HCT116 (cell line): ENCODE results near the gene TCF19. TPM values are rescaled to one million over a fixed set of nuclear protein-coding genes. Genes with fewer than 3 reads are reported as not detected.

Source experiments
- ATAC-seq: fragments of 200-7000 bp; cut with Tn5 transposase; 2 replicates; pipeline ENCODE4 v1.9.1; 2020; ENCODE audit warnings: mild to moderate bottlenecking, moderate library complexity
- BruUV-seq: library from RNA; stranded (reverse); fragments of 400-500 nt; replicated peaks from 2 replicates; lab custom pipeline; 2021; lab: Mats Ljungman, UMichigan
- CTCF ChIA-PET: fragments of 300-600 bp; sonication (Branson Sonifier 250); formaldehyde crosslinking; loops from one replicate; lab custom pipeline; 2021; ENCODE audit warnings: antibody characterized with exemption; lab: Charles Lee
- POLR2A ChIA-PET: fragments of 300-600, 350-600 bp; sonication (Branson Sonifier 250); formaldehyde crosslinking; loops from one replicate; lab custom pipeline; 2021; ENCODE audit warnings: antibody characterized with exemption; lab: Charles Lee
- RAD21 ChIA-PET, 2 experiments: fragments of 300-600 bp; sonication (Branson Sonifier 250); formaldehyde crosslinking; loops; one replicate each; lab custom pipeline; 2023; ENCODE audit warnings: low total read pairs in 2 of 2; ENCODE audit not compliant: uncharacterized antibody in 2 of 2, unreplicated experiment in 2 of 2, low non-redundant PET in 1 of 2; lab: Charles Lee
- DNase-seq: peaks from one replicate; pipeline ENCODE4 v3.0.0-alpha.2; 2010; ENCODE audit warnings: low read depth, low spot score
- H2AFZ ChIP-seq: fragments of 200-600 bp; shearing (Covaris generic), sonication (generic); 2 replicates; pipeline ENCODE4 v1.6.1; 2017; ENCODE audit warnings: low read depth, mixed run types, mixed read lengths, antibody characterized with exemption, low read length; ENCODE audit not compliant: poor library complexity, severe bottlenecking
- H3K27ac ChIP-seq: 2 replicates; pipeline ENCODE4 v1.5.1; 2012; ENCODE audit warnings: low read depth, low read length
- H3K27me3 ChIP-seq: fragments of 200-600 bp; sonication (generic); 2 replicates; pipeline ENCODE4 v1.6.1; 2016; ENCODE audit warnings: mixed run types, low read length, mixed read lengths; ENCODE audit not compliant: insufficient read depth
- H3K36me3 ChIP-seq, 2 experiments: fragments of 200-500 bp in 1 of 2; fragments of 200-600 bp in 1 of 2; sonication (Bioruptor generic) in 1 of 2; sonication (generic) in 1 of 2; 2 replicates each; pipeline versions ENCODE4 v1.5.1 to v1.6.1; 2014 to 2016; ENCODE audit warnings: low read length in 2 of 2, inconsistent platforms in 1 of 2, mixed read lengths in 1 of 2, mixed run types in 1 of 2; ENCODE audit not compliant: insufficient read depth in 2 of 2, control insufficient read depth in 1 of 2
- H3K4me1 ChIP-seq, 2 experiments: fragments of 200-600 bp in 1 of 2; sonication (generic) in 1 of 2; 2 replicates each; pipeline versions ENCODE4 v1.5.1 to v1.6.1; 2012 to 2017; ENCODE audit warnings: low read length in 2 of 2, inconsistent platforms in 1 of 2, mild to moderate bottlenecking in 1 of 2, mixed read lengths in 1 of 2, mixed run types in 1 of 2, moderate library complexity in 1 of 2; ENCODE audit not compliant: insufficient read depth in 2 of 2, control insufficient read depth in 1 of 2
- H3K4me2 ChIP-seq: fragments of 200-600 bp; sonication (generic); 2 replicates; pipeline ENCODE4 v1.6.1; 2017; ENCODE audit warnings: mixed run types, low read length, mixed read lengths
- H3K4me3 ChIP-seq, 2 experiments: fragments of 200-600 bp in 1 of 2; sonication (generic) in 1 of 2; replicated peaks in 1 of 2; 2 replicates each; pipeline ENCODE4 v1.5.1; 2011 to 2016; ENCODE audit warnings: low read length in 2 of 2, control low read depth in 1 of 2, low read depth in 1 of 2, mild to moderate bottlenecking in 1 of 2, mixed read lengths in 1 of 2, mixed run types in 1 of 2
- H3K79me2 ChIP-seq: fragments of 200-600 bp; sonication (generic); 2 replicates; pipeline ENCODE4 v1.6.1; 2017; ENCODE audit warnings: mild to moderate bottlenecking, mixed run types, low read length, moderate library complexity, mixed read lengths; ENCODE audit not compliant: insufficient read depth
- H3K9ac ChIP-seq: fragments of 200-600 bp; sonication (generic); 2 replicates; pipeline ENCODE4 v1.6.1; 2016; ENCODE audit warnings: low read length, mixed read lengths
- H3K9me2 ChIP-seq: fragments of 200-600 bp; sonication (generic), shearing (Covaris generic); 2 replicates; pipeline ENCODE4 v1.6.1; 2017; ENCODE audit warnings: mixed run types, mild to moderate bottlenecking, moderate library complexity; ENCODE audit not compliant: insufficient read depth
- H3K9me3 ChIP-seq, 2 experiments: fragments of 200-500 bp in 1 of 2; fragments of 200-600 bp in 1 of 2; sonication (Bioruptor generic) in 1 of 2; sonication (generic) in 1 of 2; 2 replicates each; pipeline ENCODE4 v1.6.1; 2014 to 2017; ENCODE audit warnings: low read length in 2 of 2, mixed read lengths in 2 of 2, inconsistent platforms in 1 of 2, low read depth in 1 of 2, mild to moderate bottlenecking in 1 of 2, mixed run types in 1 of 2, moderate library complexity in 1 of 2; ENCODE audit not compliant: control insufficient read depth in 1 of 2, insufficient read depth in 1 of 2
- H4K20me1 ChIP-seq: fragments of 200-600 bp; sonication (generic), shearing (Covaris generic); 2 replicates; pipeline ENCODE4 v1.6.1; 2017; ENCODE audit warnings: mixed run types, mild to moderate bottlenecking, moderate library complexity; ENCODE audit not compliant: insufficient read depth
- CEBPB ChIP-seq: IDR thresholded peaks from 2 replicates; pipeline ENCODE4 v1.6.1; 2012; ENCODE audit warnings: low read depth
- EGR1 ChIP-seq: IDR thresholded peaks from 2 replicates; pipeline ENCODE4 v1.6.1; 2012; ENCODE audit warnings: low read depth
- ELF1 ChIP-seq: IDR thresholded peaks from 2 replicates; pipeline ENCODE4 v1.6.1; 2012; ENCODE audit warnings: low read depth, borderline replicate concordance
- EZH2 ChIP-seq: fragments of 200-600 bp; sonication (generic); IDR thresholded peaks from 2 replicates; pipeline ENCODE4 v1.6.1; 2017; ENCODE audit warnings: antibody characterized with exemption, mixed run types
- EZH2phosphoT487 ChIP-seq: fragments of 200-600 bp; IDR thresholded peaks from 2 replicates; pipeline ENCODE4 v1.6.1; 2018; ENCODE audit warnings: antibody characterized with exemption, borderline replicate concordance
- JUND ChIP-seq: IDR thresholded peaks from 2 replicates; pipeline ENCODE4 v1.6.1; 2012
- POLR2A ChIP-seq: IDR thresholded peaks from 2 replicates; pipeline ENCODE4 v1.7.0; 2011; ENCODE audit warnings: borderline replicate concordance; ENCODE audit not compliant: insufficient read depth, insufficient read length; ENCODE audit errors: extremely low read depth
- POLR2AphosphoS5 ChIP-seq: IDR thresholded peaks from 2 replicates; pipeline ENCODE4 v1.6.1; 2011; ENCODE audit warnings: mild to moderate bottlenecking, low read depth, low read length, moderate library complexity
- RAD21 ChIP-seq: IDR thresholded peaks from 2 replicates; pipeline ENCODE4 v1.6.1; 2012; ENCODE audit warnings: low read depth, mild to moderate bottlenecking
- SIN3A ChIP-seq: IDR thresholded peaks from 2 replicates; pipeline ENCODE4 v1.6.1; 2012; ENCODE audit warnings: low read depth
- SP1 ChIP-seq: IDR thresholded peaks from 2 replicates; pipeline ENCODE4 v1.6.1; 2012; ENCODE audit warnings: low read depth
- SRF ChIP-seq: IDR thresholded peaks from 2 replicates; pipeline ENCODE4 v1.6.1; 2012; ENCODE audit warnings: low read depth
- TCF7L2 ChIP-seq: IDR thresholded peaks from 2 replicates; pipeline ENCODE4 v1.7.0; 2011; ENCODE audit warnings: borderline replicate concordance, inconsistent platforms; ENCODE audit not compliant: insufficient read depth, insufficient read length; ENCODE audit errors: extremely low read depth
- YY1 ChIP-seq: IDR thresholded peaks from 2 replicates; pipeline ENCODE4 v1.6.1; 2011; ENCODE audit warnings: low read length, low read depth, moderate library complexity, mild to moderate bottlenecking; ENCODE audit not compliant: insufficient replicate concordance; ENCODE audit errors: extremely low read depth
- ZFX ChIP-seq: fragments of 450-650 bp; IDR thresholded peaks from 2 replicates; pipeline ENCODE4 v1.6.1; 2017
- ZNF274 ChIP-seq: fragments of 200-500 bp; sonication (Bioruptor generic); IDR thresholded peaks from 2 replicates; pipeline ENCODE4 v1.6.1; 2014; ENCODE audit warnings: mild to moderate bottlenecking, low read depth, low read length, inconsistent platforms
- intact Hi-C: fragments of 100-400 bp; cut with micrococcal nuclease; formaldehyde crosslinking; loops from 2 replicates; pipeline ENCODE4 v1.10.0; 2022
- total RNA-seq: library from RNA; stranded (reverse); gene quantifications from one replicate; pipeline ENCODE4 v1.2.1, GENCODE V29; 2021; ENCODE audit not compliant: unreplicated experiment
- TF ChIP-seq, protein P1 (sequence below): IDR thresholded peaks from 2 replicates; pipeline ENCODE4 v1.6.1; 2012
- TF ChIP-seq, protein P2 (sequence below): IDR thresholded peaks from 2 replicates; pipeline ENCODE4 v1.6.1; 2012; ENCODE audit warnings: low read depth
- TF ChIP-seq, protein P3 (sequence below), 3 experiments: fragments of 200-600 bp in 1 of 3; sonication (generic) in 1 of 3; IDR thresholded peaks in 2 of 3; conservative IDR thresholded peaks in 1 of 3; 2 replicates each; pipeline ENCODE4 v1.5.1; 2012 to 2017; ENCODE audit warnings: low read depth in 2 of 3, low read length in 2 of 3, antibody characterized with exemption in 1 of 3, borderline replicate concordance in 1 of 3, control low read depth in 1 of 3, mild to moderate bottlenecking in 1 of 3, mixed read lengths in 1 of 3, mixed run types in 1 of 3, moderate library complexity in 1 of 3; ENCODE audit not compliant: insufficient read depth in 1 of 3
- TF ChIP-seq, protein P4 (sequence below): IDR thresholded peaks from 2 replicates; pipeline ENCODE4 v1.6.1; 2011; ENCODE audit warnings: mild to moderate bottlenecking, low read length, moderate library complexity; ENCODE audit not compliant: insufficient replicate concordance; ENCODE audit errors: extremely low read depth

The TCF19 gene
- total RNA-seq, 1 experiment from 2014 or later: 15.4 TPM

DNA sequence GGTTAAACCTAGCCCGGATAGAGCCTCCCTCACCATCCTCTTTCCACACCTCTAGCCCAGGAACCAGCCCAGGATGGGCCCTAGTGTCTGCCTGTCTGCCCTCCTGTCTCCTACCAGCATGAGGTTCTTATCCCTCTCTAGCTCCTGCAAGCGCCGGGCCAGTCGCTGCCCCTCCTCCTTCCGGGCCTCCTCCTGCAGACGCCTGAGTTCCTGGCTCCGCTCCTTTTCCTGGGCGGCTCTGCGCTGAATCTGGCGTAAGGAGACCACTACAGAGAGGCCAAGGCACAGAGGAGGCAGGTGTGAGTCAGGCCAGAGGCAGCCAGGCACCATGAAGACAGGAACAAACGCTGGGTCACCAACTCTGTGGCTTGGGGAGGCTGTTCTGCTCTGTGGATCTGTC, 15.2 kb upstream of the TCF19 start:
- RAD21 ChIA-PET: no interaction called here
- H3K4me2 ChIP-seq: no peak overlapping the region
- CTCF ChIA-PET: no interaction called here
- no peak overlapping the region for H3K27ac ChIP-seq
- H4K20me1 ChIP-seq: no peaks in the 10 kb centered on the region
- H3K9me3 ChIP-seq: no peaks in the 10 kb centered on the region
- no peak overlapping the region for H3K9ac ChIP-seq
- no peaks in the 10 kb centered on the region for H3K79me2 ChIP-seq
- intact Hi-C loops: no loop called here
- ATAC-seq: no peak
- TF ChIP-seq RAD21: no peak
- TF ChIP-seq SIN3A: no peak
- TF ChIP-seq JUND: no peak
- TF ChIP-seq, protein P1, sequence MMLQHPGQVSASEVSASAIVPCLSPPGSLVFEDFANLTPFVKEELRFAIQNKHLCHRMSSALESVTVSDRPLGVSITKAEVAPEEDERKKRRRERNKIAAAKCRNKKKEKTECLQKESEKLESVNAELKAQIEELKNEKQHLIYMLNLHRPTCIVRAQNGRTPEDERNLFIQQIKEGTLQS: no peak
- TF ChIP-seq CEBPB: no peak
- TF ChIP-seq, protein P2, sequence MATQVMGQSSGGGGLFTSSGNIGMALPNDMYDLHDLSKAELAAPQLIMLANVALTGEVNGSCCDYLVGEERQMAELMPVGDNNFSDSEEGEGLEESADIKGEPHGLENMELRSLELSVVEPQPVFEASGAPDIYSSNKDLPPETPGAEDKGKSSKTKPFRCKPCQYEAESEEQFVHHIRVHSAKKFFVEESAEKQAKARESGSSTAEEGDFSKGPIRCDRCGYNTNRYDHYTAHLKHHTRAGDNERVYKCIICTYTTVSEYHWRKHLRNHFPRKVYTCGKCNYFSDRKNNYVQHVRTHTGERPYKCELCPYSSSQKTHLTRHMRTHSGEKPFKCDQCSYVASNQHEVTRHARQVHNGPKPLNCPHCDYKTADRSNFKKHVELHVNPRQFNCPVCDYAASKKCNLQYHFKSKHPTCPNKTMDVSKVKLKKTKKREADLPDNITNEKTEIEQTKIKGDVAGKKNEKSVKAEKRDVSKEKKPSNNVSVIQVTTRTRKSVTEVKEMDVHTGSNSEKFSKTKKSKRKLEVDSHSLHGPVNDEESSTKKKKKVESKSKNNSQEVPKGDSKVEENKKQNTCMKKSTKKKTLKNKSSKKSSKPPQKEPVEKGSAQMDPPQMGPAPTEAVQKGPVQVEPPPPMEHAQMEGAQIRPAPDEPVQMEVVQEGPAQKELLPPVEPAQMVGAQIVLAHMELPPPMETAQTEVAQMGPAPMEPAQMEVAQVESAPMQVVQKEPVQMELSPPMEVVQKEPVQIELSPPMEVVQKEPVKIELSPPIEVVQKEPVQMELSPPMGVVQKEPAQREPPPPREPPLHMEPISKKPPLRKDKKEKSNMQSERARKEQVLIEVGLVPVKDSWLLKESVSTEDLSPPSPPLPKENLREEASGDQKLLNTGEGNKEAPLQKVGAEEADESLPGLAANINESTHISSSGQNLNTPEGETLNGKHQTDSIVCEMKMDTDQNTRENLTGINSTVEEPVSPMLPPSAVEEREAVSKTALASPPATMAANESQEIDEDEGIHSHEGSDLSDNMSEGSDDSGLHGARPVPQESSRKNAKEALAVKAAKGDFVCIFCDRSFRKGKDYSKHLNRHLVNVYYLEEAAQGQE: no peak
- no peak for TF ChIP-seq TCF7L2
- no peak for TF ChIP-seq EGR1
- TF ChIP-seq EZH2: no peak
- no peak for TF ChIP-seq EZH2phosphoT487
- no peak for TF ChIP-seq SP1
- no peak for TF ChIP-seq SRF
- TF ChIP-seq ZNF274: no peak
- TF ChIP-seq, protein P3, sequence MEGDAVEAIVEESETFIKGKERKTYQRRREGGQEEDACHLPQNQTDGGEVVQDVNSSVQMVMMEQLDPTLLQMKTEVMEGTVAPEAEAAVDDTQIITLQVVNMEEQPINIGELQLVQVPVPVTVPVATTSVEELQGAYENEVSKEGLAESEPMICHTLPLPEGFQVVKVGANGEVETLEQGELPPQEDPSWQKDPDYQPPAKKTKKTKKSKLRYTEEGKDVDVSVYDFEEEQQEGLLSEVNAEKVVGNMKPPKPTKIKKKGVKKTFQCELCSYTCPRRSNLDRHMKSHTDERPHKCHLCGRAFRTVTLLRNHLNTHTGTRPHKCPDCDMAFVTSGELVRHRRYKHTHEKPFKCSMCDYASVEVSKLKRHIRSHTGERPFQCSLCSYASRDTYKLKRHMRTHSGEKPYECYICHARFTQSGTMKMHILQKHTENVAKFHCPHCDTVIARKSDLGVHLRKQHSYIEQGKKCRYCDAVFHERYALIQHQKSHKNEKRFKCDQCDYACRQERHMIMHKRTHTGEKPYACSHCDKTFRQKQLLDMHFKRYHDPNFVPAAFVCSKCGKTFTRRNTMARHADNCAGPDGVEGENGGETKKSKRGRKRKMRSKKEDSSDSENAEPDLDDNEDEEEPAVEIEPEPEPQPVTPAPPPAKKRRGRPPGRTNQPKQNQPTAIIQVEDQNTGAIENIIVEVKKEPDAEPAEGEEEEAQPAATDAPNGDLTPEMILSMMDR (IDR thresholded peaks at IDR 0.05 in 2 of 3, conservative IDR thresholded peaks at IDR 0.05 in 1 of 3; ENCODE audit: borderline replicate concordance in 1 of 3, insufficient read depth in 1 of 3, low read depth in 2 of 3, low read length in 2 of 3): no peak
- no peak for TF ChIP-seq POLR2A
- no peak for TF ChIP-seq ELF1
- TF ChIP-seq YY1: no peak
- no peak for TF ChIP-seq POLR2AphosphoS5
- TF ChIP-seq, protein P4, sequence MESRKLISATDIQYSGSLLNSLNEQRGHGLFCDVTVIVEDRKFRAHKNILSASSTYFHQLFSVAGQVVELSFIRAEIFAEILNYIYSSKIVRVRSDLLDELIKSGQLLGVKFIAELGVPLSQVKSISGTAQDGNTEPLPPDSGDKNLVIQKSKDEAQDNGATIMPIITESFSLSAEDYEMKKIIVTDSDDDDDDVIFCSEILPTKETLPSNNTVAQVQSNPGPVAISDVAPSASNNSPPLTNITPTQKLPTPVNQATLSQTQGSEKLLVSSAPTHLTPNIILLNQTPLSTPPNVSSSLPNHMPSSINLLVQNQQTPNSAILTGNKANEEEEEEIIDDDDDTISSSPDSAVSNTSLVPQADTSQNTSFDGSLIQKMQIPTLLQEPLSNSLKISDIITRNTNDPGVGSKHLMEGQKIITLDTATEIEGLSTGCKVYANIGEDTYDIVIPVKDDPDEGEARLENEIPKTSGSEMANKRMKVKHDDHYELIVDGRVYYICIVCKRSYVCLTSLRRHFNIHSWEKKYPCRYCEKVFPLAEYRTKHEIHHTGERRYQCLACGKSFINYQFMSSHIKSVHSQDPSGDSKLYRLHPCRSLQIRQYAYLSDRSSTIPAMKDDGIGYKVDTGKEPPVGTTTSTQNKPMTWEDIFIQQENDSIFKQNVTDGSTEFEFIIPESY: no peak
- TF ChIP-seq ZFX: no peak
- H3K4me1 ChIP-seq: peaks cover 0 to 7% of the 10 kb centered on the region in 2 experiments; a peak in 1 of 4 replicates
- no peaks in the 10 kb centered on the region for H3K27me3 ChIP-seq
- no peak for DNase-seq
- no peaks in the 10 kb centered on the region for H3K9me2 ChIP-seq
- no peak overlapping the region for H3K4me3 ChIP-seq
- no TSS peak for BruUV-seq
- POLR2A ChIA-PET: no interaction called here
- H2AFZ ChIP-seq: no peak overlapping the region
- H3K36me3 ChIP-seq: peaks cover 0 to 3% of the 10 kb centered on the region in 2 experiments; a peak in 1 of 4 replicates
